Panc1 (cell line): Measurements from ENCODE around the gene ACTR6. TPM values are rescaled to one million over a fixed set of nuclear protein-coding genes. Genes with fewer than 3 reads are reported as not detected.

Source experiments
- ATAC-seq: fragments of 200-7000 bp; cut with Tn5 transposase; 2 replicates; pipeline ENCODE4 v1.9.1; 2020; ENCODE audit warnings: mild to moderate bottlenecking, moderate library complexity
- BruUV-seq: library from RNA; stranded (reverse); fragments of 400-500 nt; replicated peaks from 2 replicates; lab custom pipeline; 2021; lab: Mats Ljungman, UMichigan
- CTCF ChIA-PET: fragments of 300-600 bp; sonication (Branson Sonifier 250); formaldehyde crosslinking; loops from one replicate; lab custom pipeline; 2022; ENCODE audit warnings: antibody characterized with exemption; lab: Charles Lee
- POLR2A ChIA-PET: fragments of 300-600 bp; sonication (Branson Sonifier 250); formaldehyde crosslinking; loops from one replicate; lab custom pipeline; 2022; ENCODE audit warnings: antibody characterized with exemption; lab: Charles Lee
- DNase-seq: peaks from one replicate; pipeline ENCODE4 v3.0.0-alpha.2; 2010; ENCODE audit warnings: low read depth, low spot score
- H3K27ac ChIP-seq: 2 replicates; pipeline ENCODE4 v1.5.1; 2011; ENCODE audit warnings: mild to moderate bottlenecking, low read length, inconsistent platforms
- H3K27me3 ChIP-seq: fragments of 200-500 bp; sonication (Bioruptor generic); 2 replicates; pipeline ENCODE4 v1.6.0; 2014; ENCODE audit warnings: low read length, inconsistent platforms; ENCODE audit not compliant: control insufficient read depth, insufficient read depth
- H3K36me3 ChIP-seq: fragments of 200-500 bp; sonication (Bioruptor generic); 2 replicates; pipeline ENCODE4 v1.5.1; 2014; ENCODE audit warnings: inconsistent platforms, mild to moderate bottlenecking, low read length, moderate library complexity; ENCODE audit not compliant: control insufficient read depth, insufficient read depth
- H3K4me1 ChIP-seq: 2 replicates; pipeline ENCODE4 v1.5.1; 2011; ENCODE audit warnings: inconsistent platforms, mild to moderate bottlenecking, low read length, moderate library complexity; ENCODE audit not compliant: control insufficient read depth, insufficient read depth
- H3K4me3 ChIP-seq, 2 experiments: 2 replicates each; pipeline ENCODE4 v1.5.1; 2011 to 2012; ENCODE audit warnings: low read depth in 2 of 2, low read length in 2 of 2, mild to moderate bottlenecking in 2 of 2, inconsistent platforms in 1 of 2, moderate library complexity in 1 of 2
- H3K9me3 ChIP-seq: fragments of 200-500 bp; sonication (Bioruptor generic); 2 replicates; pipeline ENCODE4 v1.5.1; 2014; ENCODE audit warnings: low read depth, mild to moderate bottlenecking, inconsistent platforms, low read length, moderate library complexity; ENCODE audit not compliant: control insufficient read depth, insufficient read depth
- CTCF ChIP-seq: fragments of 450-650 bp; IDR thresholded peaks from 2 replicates; pipeline ENCODE4 v1.5.1; 2017; ENCODE audit warnings: mild to moderate bottlenecking
- POLR2AphosphoS5 ChIP-seq: IDR thresholded peaks from 2 replicates; pipeline ENCODE4 v1.6.1; 2012; ENCODE audit warnings: mild to moderate bottlenecking, low read depth, low read length, moderate library complexity
- REST ChIP-seq, 2 experiments: IDR thresholded peaks; 2 replicates each; pipeline ENCODE4 v1.6.1; 2011 to 2012; ENCODE audit warnings: low read depth in 2 of 2, control low read depth in 1 of 2, low read length in 1 of 2, mild to moderate bottlenecking in 1 of 2, moderate library complexity in 1 of 2; ENCODE audit not compliant: insufficient read depth in 1 of 2
- SIN3A ChIP-seq: IDR thresholded peaks from 2 replicates; pipeline ENCODE4 v1.6.1; 2012; ENCODE audit warnings: low read depth, mild to moderate bottlenecking, low read length, moderate library complexity, borderline replicate concordance; ENCODE audit not compliant: insufficient read depth
- TCF7L2 ChIP-seq: IDR thresholded peaks from 2 replicates; pipeline ENCODE4 v1.6.1; 2011; ENCODE audit warnings: mild to moderate bottlenecking, low read depth, low read length, inconsistent platforms
- in situ Hi-C: cut with HindIII; loops from 2 replicates; pipeline ENCODE4 v1.10.0; 2016; ENCODE audit warnings: low sequenced_read_pairs, low pct_unique_long_range_greater_than_20kb
- intact Hi-C: fragments of 100-400 bp; cut with micrococcal nuclease; formaldehyde crosslinking; loops from one replicate; pipeline ENCODE4 v1.10.0; 2022; ENCODE audit not compliant: unreplicated experiment
- total RNA-seq: library from RNA; stranded (reverse); gene quantifications from one replicate; pipeline ENCODE4 v1.2.1, GENCODE V29; 2021; ENCODE audit not compliant: unreplicated experiment

The ACTR6 gene
- total RNA-seq, 1 experiment from 2014 or later, result 21.2 TPM

- no peak for DNase-seq
- POLR2A ChIA-PET, result interaction anchor here (0.7 to 1.0 kb wide), 4 partner anchors 37 to 308 kb away, joined by 3 to 19 read pairs (median 8); no protein-coding TSS in a partner anchor
- H3K9me3 ChIP-seq, result no peaks in the 10 kb centered on the region
- peaks cover 8% of the 10 kb centered on the region; the same call in 1 of the 2 replicates for H3K4me1 ChIP-seq
- ATAC-seq, result peak; percentile 94
- intact Hi-C loops, result no loop called here
- TF ChIP-seq TCF7L2 (no peak), CTCF (no peak), POLR2AphosphoS5 (no peak), SIN3A (no peak), REST (IDR thresholded peaks at IDR 0.05; ENCODE audit: insufficient read depth in 1 of 2, low read depth in 2 of 2, low read length in 1 of 2) (no peak)
- no TSS peak for BruUV-seq
- CTCF ChIA-PET, result no interaction called here
- H3K27me3 ChIP-seq, result no peaks in the 10 kb centered on the region
- in situ Hi-C loops, result no loop called here
- peaks cover 2% of the 10 kb centered on the region; the same call in 1 of the 2 replicates for H3K36me3 ChIP-seq
- H3K4me3 ChIP-seq, result peak overlapping the region; percentile 60 to 91
- peak overlapping the region; percentile 76 for H3K27ac ChIP-seq
These were observed 65.9 kb downstream of the ACTR6 start for GRCh38 chr12:100266585-100266834.

GRCh38 chr12:100266835-100267602, 66.4 kb downstream of the ACTR6 start, which contains the start of the genes DEPDC4 and SCYL2:
Gene DEPDC4, minus strand, starts transcription at chr12:100267079. Its CDS starts 3 bp downstream, at chr12:100267076.
Gene SCYL2, plus strand, starts transcription at chr12:100267177. Its CDS starts 15,794 bp downstream, at chr12:100282971.
- Histone ChIP-seq H3K27ac (peak within 1 kb of the TSS; percentile 76), H3K4me3 (peak within 1 kb of the TSS; percentile 60 to 91), H3K9me3 (no peaks in the 10 kb centered on the region), H3K27me3 (no peaks in the 10 kb centered on the region), H3K36me3 (peaks cover 2% of the 10 kb centered on the region; the same call in 1 of the 2 replicates), H3K4me1 (peaks cover 8% of the 10 kb centered on the region; the same call in 1 of the 2 replicates)
- TF ChIP-seq CTCF, result no peak
- TF ChIP-seq TCF7L2, result peak; percentile 91
- peak; percentile 75 for TF ChIP-seq POLR2AphosphoS5
- no peak for TF ChIP-seq REST (IDR thresholded peaks at IDR 0.05; ENCODE audit: insufficient read depth in 1 of 2, low read depth in 2 of 2, low read length in 1 of 2)
- TF ChIP-seq SIN3A, result peak; percentile 41; the same call in 1 of the 2 replicates
- ChIA-PET POLR2A (interaction anchor here (0.7 to 1.1 kb wide), 5 partner anchors 9 to 308 kb away, joined by 4 to 19 read pairs (median 10); no protein-coding TSS in a partner anchor), CTCF (interaction anchor here (0.6 kb wide), 1 partner anchor 62 kb away, joined by 10 read pairs; no protein-coding TSS in a partner anchor)
- peak; percentile 95 for ATAC-seq
- BruUV-seq, result no TSS peak
- intact Hi-C loops, result no loop called here
- in situ Hi-C loops, result no loop called here
- peak; percentile 78 for DNase-seq
